Measurements from ENCODE around the gene VSIG10L. TPM values are rescaled to one million over a fixed set of nuclear protein-coding genes. Genes with fewer than 3 reads are reported as not detected.

The VSIG10L gene
- total and polyA plus RNA-seq, 2 experiments from 2014 or later = 0.61 to 1.7 TPM

- in situ Hi-C loops (cut with MboI) = no loop called here
- H3K79me2 ChIP-seq (ENCODE audit: insufficient read depth) = peaks cover 16% of the 10 kb centered on the region; the same call in 1 of the 2 replicates
- no peak for TF ChIP-seq EZH2 (IDR thresholded peaks at IDR 0.05; ENCODE audit: insufficient read depth, poor library complexity, severe bottlenecking)
- no peak for TF ChIP-seq EZH2phosphoT487 (IDR thresholded peaks at IDR 0.05; ENCODE audit: insufficient read depth, low read depth)
Observed at GRCh38 chr19:51351266-51351990, 9.5 kb upstream of the VSIG10L start.

DNA sequence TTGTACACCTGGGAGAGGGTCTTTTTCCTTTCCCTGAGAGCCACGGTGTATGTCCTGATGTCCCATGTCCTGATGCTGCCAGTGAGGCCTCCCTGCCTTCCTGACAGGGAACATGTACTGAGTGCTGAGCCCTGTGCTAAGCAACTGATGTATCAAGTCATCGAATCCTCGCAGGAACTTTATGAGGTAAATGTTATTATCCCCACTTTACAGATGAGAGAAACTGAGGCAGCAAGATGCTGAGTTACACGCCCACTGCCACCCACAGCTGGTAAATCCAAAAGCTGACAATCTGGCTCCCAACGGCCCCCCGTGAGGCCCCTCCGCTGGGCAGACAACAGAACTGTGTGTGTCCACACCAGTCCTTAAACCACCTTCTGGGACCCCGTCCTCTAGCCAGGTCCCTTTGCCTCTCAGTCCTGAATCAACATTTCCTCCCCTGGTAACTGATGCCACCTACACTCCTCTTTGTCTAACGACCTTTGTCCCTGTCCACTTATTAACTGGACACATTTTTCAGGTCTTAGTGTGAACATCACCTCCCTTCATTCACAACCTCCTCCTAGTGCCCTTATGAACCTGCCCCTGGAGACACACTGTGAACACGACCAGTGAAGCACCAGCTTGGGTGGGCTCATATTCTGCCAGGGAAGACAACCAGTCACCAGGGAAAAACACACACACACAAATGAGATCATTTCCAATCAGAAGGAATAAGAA lies 5.4 kb upstream of the VSIG10L start:
- no peaks in the 10 kb centered on the region for H3K9me2 ChIP-seq (ENCODE audit: insufficient read depth)
- no peak for TF ChIP-seq EZH2phosphoT487 (IDR thresholded peaks at IDR 0.05; ENCODE audit: insufficient read depth, low read depth)
- TF ChIP-seq EZH2 (IDR thresholded peaks at IDR 0.05; ENCODE audit: insufficient read depth, poor library complexity, severe bottlenecking) = no peak
- H3K4me3 ChIP-seq = no peak overlapping the region
- 0 out of 2 replicates have a peak, but pooled peaks cover 8% of the 10 kb centered on the region for H3F3A ChIP-seq (ENCODE audit: insufficient read depth)
- no peak overlapping the region for H3K9ac ChIP-seq
- no peaks in the 10 kb centered on the region for H3K27me3 ChIP-seq (replicated peaks; ENCODE audit: insufficient read depth)
- 80% methylated on average over 10 of the region's 10 CpGs for WGBS, 2 experiments (ENCODE audit: low coverage in 1 of 2, low lambda C conversion rate in 2 of 2, missing lambda C conversion rate in 2 of 2)
- no peak overlapping the region for H3K4me2 ChIP-seq (ENCODE audit: unreplicated experiment)
- H3K79me2 ChIP-seq (ENCODE audit: insufficient read depth) = no peaks in the 10 kb centered on the region
- H3K9me3 ChIP-seq (ENCODE audit: low read depth) = no peaks in the 10 kb centered on the region
- in situ Hi-C loops (cut with MboI) = no loop called here
- no peaks in the 10 kb centered on the region for H4K20me1 ChIP-seq (ENCODE audit: insufficient read depth)
- H2AFZ ChIP-seq = no peak overlapping the region
- peaks cover 5% of the 10 kb centered on the region; the same call in 1 of the 2 replicates for H3K4me1 ChIP-seq (ENCODE audit: insufficient read depth)
- H3K27ac ChIP-seq = no peak overlapping the region
- H3K36me3 ChIP-seq (ENCODE audit: low read depth) = peaks cover 5% of the 10 kb centered on the region; the same call in 1 of the 2 replicates
- no peak for DNase-seq

More at GRCh38 chr19:51351266-51351990, 9.5 kb upstream of the VSIG10L start:
- Histone ChIP-seq H3K4me1 (ENCODE audit: insufficient read depth) (peaks cover 5% of the 10 kb centered on the region; the same call in 1 of the 2 replicates), H3K4me3 (no peak overlapping the region), H3K9me2 (ENCODE audit: insufficient read depth) (no peaks in the 10 kb centered on the region), H3K27me3 (replicated peaks; ENCODE audit: insufficient read depth) (no peaks in the 10 kb centered on the region), H3K4me2 (ENCODE audit: unreplicated experiment) (no peak overlapping the region), H2AFZ (no peak overlapping the region), H3K27ac (peak overlapping the region; percentile 60), H3K9ac (no peak overlapping the region), H4K20me1 (ENCODE audit: insufficient read depth) (no peaks in the 10 kb centered on the region), H3K36me3 (ENCODE audit: low read depth) (no peaks in the 10 kb centered on the region; the same call in 1 of the 2 replicates), H3F3A (ENCODE audit: insufficient read depth) (0 out of 2 replicates have a peak, but pooled peaks cover 8% of the 10 kb centered on the region), H3K9me3 (ENCODE audit: low read depth) (no peaks in the 10 kb centered on the region)
- 97 to 98% methylated on average over 11 of the region's 11 CpGs for WGBS, 2 experiments (ENCODE audit: low coverage in 1 of 2, low lambda C conversion rate in 2 of 2, missing lambda C conversion rate in 2 of 2)
- DNase-seq = no peak

- Histone ChIP-seq H3K4me1 (ENCODE audit: insufficient read depth) (peaks cover 5% of the 10 kb centered on the region; the same call in 1 of the 2 replicates), H4K20me1 (ENCODE audit: insufficient read depth) (no peaks in the 10 kb centered on the region), H3K27me3 (replicated peaks; ENCODE audit: insufficient read depth) (no peaks in the 10 kb centered on the region), H3K9ac (no peak overlapping the region), H3K4me3 (no peak overlapping the region), H3K9me3 (ENCODE audit: low read depth) (no peaks in the 10 kb centered on the region), H2AFZ (no peak overlapping the region), H3K36me3 (ENCODE audit: low read depth) (peaks cover 5% of the 10 kb centered on the region; the same call in 1 of the 2 replicates), H3F3A (ENCODE audit: insufficient read depth) (0 out of 2 replicates have a peak, but pooled peaks cover 8% of the 10 kb centered on the region), H3K27ac (no peak overlapping the region), H3K9me2 (ENCODE audit: insufficient read depth) (no peaks in the 10 kb centered on the region), H3K79me2 (ENCODE audit: insufficient read depth) (no peaks in the 10 kb centered on the region), H3K4me2 (ENCODE audit: unreplicated experiment) (no peak overlapping the region)
- in situ Hi-C loops (cut with MboI) = no loop called here
- no peak for DNase-seq
- 93% methylated on average over 17 of the region's 17 CpGs for WGBS, 2 experiments (ENCODE audit: low coverage in 1 of 2, low lambda C conversion rate in 2 of 2, missing lambda C conversion rate in 2 of 2)
- TF ChIP-seq EZH2 (IDR thresholded peaks at IDR 0.05; ENCODE audit: insufficient read depth, poor library complexity, severe bottlenecking) (no peak), EZH2phosphoT487 (IDR thresholded peaks at IDR 0.05; ENCODE audit: insufficient read depth, low read depth) (no peak)
Observed at GRCh38 chr19:51346742-51347141, 4.8 kb upstream of the VSIG10L start.

GRCh38 chr19:51345076-51345620 lies 3.2 kb upstream of the VSIG10L start:
- H3K9ac ChIP-seq = no peak overlapping the region
- no peaks in the 10 kb centered on the region for H3K79me2 ChIP-seq (ENCODE audit: insufficient read depth)
- no peak overlapping the region for H3K4me3 ChIP-seq
- H3K27me3 ChIP-seq (replicated peaks; ENCODE audit: insufficient read depth) = no peaks in the 10 kb centered on the region
- H3K9me2 ChIP-seq (ENCODE audit: insufficient read depth) = no peaks in the 10 kb centered on the region
- peaks cover 1% of the 10 kb centered on the region; the same call in 1 of the 2 replicates for H3K4me1 ChIP-seq (ENCODE audit: insufficient read depth)
- in situ Hi-C loops (cut with MboI) = no loop called here
- no peak for TF ChIP-seq EZH2phosphoT487 (IDR thresholded peaks at IDR 0.05; ENCODE audit: insufficient read depth, low read depth)
- TF ChIP-seq EZH2 (IDR thresholded peaks at IDR 0.05; ENCODE audit: insufficient read depth, poor library complexity, severe bottlenecking) = no peak
- H3K27ac ChIP-seq = no peak overlapping the region
- H3F3A ChIP-seq (ENCODE audit: insufficient read depth) = no peaks in the 10 kb centered on the region
- no peak for DNase-seq
- peaks cover 5% of the 10 kb centered on the region; the same call in 1 of the 2 replicates for H3K36me3 ChIP-seq (ENCODE audit: low read depth)
- no peak overlapping the region for H2AFZ ChIP-seq
- H3K9me3 ChIP-seq (ENCODE audit: low read depth) = no peaks in the 10 kb centered on the region
- 92 to 95% methylated on average over 9 of the region's 9 CpGs for WGBS, 2 experiments (ENCODE audit: low coverage in 1 of 2, low lambda C conversion rate in 2 of 2, missing lambda C conversion rate in 2 of 2)
- H4K20me1 ChIP-seq (ENCODE audit: insufficient read depth) = no peaks in the 10 kb centered on the region
- H3K4me2 ChIP-seq (ENCODE audit: unreplicated experiment) = no peak overlapping the region
